ENCODE measurements around the gene CNTN6.

Gene CNTN6

DNA sequence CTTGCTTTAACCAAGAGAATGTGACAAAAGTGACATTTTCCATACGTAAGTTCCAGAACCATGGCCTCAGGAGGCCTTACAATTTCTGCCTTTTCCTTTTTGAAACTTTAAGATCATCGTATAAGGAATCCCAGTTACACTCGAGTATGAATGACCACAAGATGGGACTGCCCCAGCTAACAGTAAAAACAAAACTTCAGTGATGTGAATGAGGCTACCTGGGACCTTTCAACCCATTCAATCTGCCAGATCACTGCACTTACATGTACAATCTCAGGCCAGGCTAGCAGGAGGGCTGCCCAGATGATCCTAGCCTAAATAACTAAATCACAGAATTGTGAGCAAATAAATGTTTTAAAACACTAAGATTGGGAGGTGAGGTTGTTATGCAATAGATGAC lies 328.8 kb downstream of the CNTN6 start:
- no peak for DNase-seq (ENCODE audit: low read depth in 2 of 2)

DNA sequence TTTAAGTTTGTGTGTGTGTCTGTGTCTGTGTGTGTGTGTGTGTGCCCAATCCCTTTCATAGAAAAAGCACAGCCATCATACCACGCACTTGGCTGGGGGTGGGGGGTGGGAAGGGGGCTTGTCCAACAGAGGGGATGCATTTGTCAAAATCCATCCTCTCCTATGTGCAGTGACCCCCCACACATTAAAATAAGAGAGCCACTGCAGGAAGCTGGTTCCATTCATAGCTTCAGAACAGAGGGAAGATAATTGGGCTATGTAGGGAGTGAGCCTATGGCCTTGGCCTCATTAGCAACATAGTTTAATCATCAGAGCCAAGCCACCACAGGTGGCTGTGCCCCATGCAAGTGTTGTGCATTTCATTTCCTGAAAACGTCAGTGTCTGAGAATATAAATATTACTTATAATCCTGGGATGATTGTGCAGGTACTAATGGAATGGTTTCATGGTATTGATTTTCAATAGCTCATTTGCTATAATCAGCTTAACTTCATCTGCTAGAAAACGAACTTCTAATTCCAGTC lies 330.8 kb downstream of the CNTN6 start:
- DNase-seq (ENCODE audit: low read depth in 2 of 2), result no peak

DNA sequence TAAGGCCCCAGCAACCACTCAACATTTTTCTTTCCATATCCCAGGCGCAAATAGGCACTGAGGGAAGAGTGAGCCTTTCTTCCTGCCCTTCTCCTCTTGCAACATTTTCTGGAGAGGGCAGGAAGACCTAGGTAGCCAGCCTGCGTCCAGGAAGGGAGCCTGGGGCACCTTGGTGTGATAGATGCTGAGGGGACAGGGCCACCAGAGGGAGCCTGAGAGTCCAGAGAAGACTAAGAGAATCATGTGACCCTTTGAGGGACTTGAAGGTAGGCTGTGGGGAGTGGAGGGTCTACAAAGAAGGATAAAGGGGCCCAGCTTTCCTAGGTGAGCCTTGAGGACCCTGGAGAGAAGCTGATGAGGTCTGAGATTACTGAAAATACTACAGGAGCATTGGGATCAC lies 346.6 kb downstream of the CNTN6 start:
- DNase-seq (ENCODE audit: low read depth in 2 of 2), result no peak

DNA sequence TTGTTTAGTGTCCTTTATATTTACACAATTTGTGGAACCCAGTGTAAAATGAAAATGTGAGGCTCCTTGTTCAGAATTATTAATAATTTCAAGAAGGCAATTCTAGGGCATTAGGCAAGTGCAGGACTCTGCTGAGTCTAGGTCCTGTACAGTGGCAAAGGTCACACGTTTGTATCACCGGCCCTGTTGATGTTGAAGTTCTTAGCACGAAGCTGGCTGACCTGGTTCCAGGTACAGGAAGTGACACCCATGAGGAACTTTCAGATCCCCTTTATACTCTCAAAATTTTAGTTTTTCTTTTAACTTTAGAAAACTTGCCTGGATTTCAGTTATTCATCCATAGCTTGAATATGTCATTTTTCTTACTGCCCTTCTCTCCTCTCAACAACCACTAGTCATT lies 349.4 kb downstream of the CNTN6 start:
- DNase-seq (ENCODE audit: low read depth in 2 of 2), result no peak

DNA sequence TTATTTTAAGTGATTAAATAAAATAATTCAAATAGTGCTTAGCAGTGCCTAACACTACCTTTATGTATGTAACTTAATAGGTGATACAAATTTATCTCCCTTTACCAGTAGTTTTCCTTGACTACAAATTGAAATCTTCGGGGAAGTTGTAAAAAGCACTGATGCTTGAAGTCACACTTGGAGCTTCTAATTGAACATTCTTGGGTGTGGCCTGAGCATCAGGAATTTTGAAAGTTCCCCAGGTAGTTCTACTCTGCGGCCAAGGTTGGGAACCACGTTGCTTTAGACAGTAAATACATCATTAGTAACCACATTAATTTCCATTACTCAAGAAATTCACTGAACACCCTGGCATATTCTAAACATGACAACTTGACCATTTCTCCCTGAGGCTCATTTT lies 351.4 kb downstream of the CNTN6 start:
- DNase-seq (ENCODE audit: low read depth in 2 of 2), result no peak

DNA sequence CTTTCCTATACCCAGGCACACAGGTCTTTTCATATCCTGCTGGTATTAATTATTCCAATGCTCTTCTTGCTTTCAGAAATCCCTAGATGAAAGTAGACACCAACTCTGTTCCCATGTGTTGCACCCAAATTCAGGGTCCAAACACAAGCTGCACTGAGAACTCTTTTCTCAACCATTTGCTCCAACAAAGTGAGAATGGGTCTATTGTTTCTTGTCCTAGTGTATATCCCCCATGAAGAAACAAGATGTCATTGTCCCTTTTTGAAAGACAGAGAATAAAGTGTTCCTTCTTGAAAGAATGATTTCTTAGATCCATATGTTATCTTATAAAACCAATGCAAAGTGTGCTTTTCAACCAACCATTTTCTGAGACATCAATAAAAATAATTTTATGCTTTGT lies 353.7 kb downstream of the CNTN6 start:
- no peak for DNase-seq (ENCODE audit: low read depth in 2 of 2)

DNA sequence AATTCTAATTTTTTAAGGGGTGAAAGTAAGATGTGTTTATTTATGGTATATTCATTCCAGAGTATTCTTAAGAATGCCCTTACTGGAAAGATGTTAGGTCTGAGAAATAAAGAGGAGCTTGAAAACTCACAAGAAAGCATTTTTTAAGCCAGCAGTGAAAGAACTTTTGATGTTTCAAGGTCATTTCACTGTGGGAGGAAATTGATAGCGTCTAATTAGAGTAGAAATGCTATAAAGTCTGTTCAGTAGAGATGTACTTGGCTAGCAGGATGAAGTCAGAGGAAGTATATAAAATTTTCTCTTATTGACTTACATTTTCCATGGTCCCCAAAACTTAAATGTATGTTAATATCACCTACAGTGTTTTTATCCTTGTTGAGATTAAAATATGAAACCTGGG lies 354.6 kb downstream of the CNTN6 start:
- DNase-seq (ENCODE audit: low read depth in 2 of 2), result no peak

DNA sequence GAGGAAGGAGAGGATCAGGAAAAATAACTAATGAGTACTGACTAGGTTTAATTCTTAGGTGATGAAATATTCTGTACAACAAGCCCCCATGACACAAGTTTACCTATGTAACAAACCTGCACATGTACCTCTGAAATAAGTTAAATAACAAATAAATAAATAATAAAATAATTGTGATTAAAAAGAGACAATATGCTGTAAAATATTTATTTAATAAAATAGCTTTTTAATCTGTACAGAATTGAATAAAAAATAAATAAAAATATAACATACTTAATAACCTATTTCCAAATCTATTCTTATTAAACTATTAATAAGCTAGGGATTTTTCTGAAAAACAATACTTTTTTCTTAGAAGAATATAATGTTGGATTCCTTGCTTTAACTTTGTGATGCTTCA lies 355.6 kb downstream of the CNTN6 start:
- DNase-seq (ENCODE audit: low read depth in 2 of 2), result no peak

All from stimulated activated CD8-positive, alpha-beta memory T cell treated with anti-CD3 and anti-CD28 coated beads, Interleukin-15, amount 100 ng/mL, for 48 hours (primary cell).